Psoas muscle (tissue), 8 donors: ENCODE data around the gene TGFB2. TPM values are rescaled to one million over a fixed set of nuclear protein-coding genes. Genes with fewer than 3 reads are reported as not detected.

Experiments used
- ATAC-seq, 4 donors: fragments of 200-7000 bp; cut with Tn5 transposase; one replicate each; pipeline ENCODE4 v1.9.1; 2020; ENCODE audit warnings: moderate library complexity in 3 of 4, mild to moderate bottlenecking in 2 of 4
- DNase-seq, 2 donors: peaks; one replicate each; pipeline ENCODE4 v3.0.0-alpha.2; 2020
- H3K27ac ChIP-seq: fragments of 200-600 bp; one replicate; pipeline ENCODE4 v1.8.0; 2022
- H3K27me3 ChIP-seq, 3 donors: fragments of 200-600 bp in 1 of 3; one replicate each; pipeline versions ENCODE4 v1.6.1 to v1.8.0; 2013 to 2022; ENCODE audit warnings: low read length in 2 of 3, mild to moderate bottlenecking in 2 of 3, moderate library complexity in 1 of 3; ENCODE audit not compliant: insufficient read depth in 3 of 3
- H3K36me3 ChIP-seq, 2 donors: fragments of 200-600 bp in 1 of 2; one replicate each; pipeline versions ENCODE4 v1.6.1 to v1.8.0; 2013 to 2022; ENCODE audit warnings: low read depth in 1 of 2, mild to moderate bottlenecking in 1 of 2, moderate library complexity in 1 of 2; ENCODE audit not compliant: insufficient read depth in 1 of 2
- H3K4me1 ChIP-seq: fragments of 200-600 bp; one replicate; pipeline ENCODE4 v1.8.0; 2022
- H3K4me3 ChIP-seq: fragments of 200-600 bp; one replicate; pipeline ENCODE4 v1.8.0; 2022; ENCODE audit warnings: mild to moderate bottlenecking
- H3K9me3 ChIP-seq: fragments of 200-600 bp; one replicate; pipeline ENCODE4 v1.8.0; 2022
- WGBS, 3 donors: extraction: QIAGEN DNeasy Blood & Tissue Kit; methylation state at CpG; one replicate each; pipeline versions ENCODE4 v1.1.6 to v1.1.7; 2013; 5-methylcytosine and 5-hydroxymethylcytosine counted together
- intact Hi-C, 2 donors: fragments of 100-400 bp; cut with DNase I; formaldehyde crosslinking; loops; one replicate each; pipeline versions ENCODE4 v1.11.0 to v1.14.2; 2022
- polyA plus RNA-seq, 3 donors: library from polyadenylated mRNA; stranded (reverse); fragments of 200-250 nt; gene quantifications; one replicate each; pipeline ENCODE4 v1.2.3, GENCODE V29; 2013
- total RNA-seq, 4 donors: library from RNA; stranded (reverse); fragmentation: NEBNext Ultra II Directional in 2 of 4; extraction: Animal tissue kit (Norgen Biotek cat#: 25700) in 2 of 4; gene quantifications; one replicate each; pipeline versions ENCODE4 v1.2.1 to v1.2.4, GENCODE V29; 2021 to 2023
- TF ChIP-seq, protein P1 (sequence below): fragments of 200-600 bp; IDR thresholded peaks from one replicate; pipeline ENCODE4 v1.8.0; 2022; ENCODE audit warnings: antibody characterized with exemption
- donor health status: healthy with polysubstance abuse.
- donor health status: DM: no; HTN: no; CAD: no; lungs with moderate emphysema.
- donor health status: Bipolar disorder and iron deficiency.
- donor health status: healthy.
- donor health status: DM: yes; HTN: yes; CAD: no.
- donor health status: DM: no; HTN: no; CAD: no.
- donor health status: DM: no; HTN: no; CAD: no.
- donor health status: DM: yes; HTN: yes; CAD: no.

TGFB2 gene
- total and polyA plus RNA-seq, 7 donors, result 0.43 to 35.4 (median 5.1) TPM

DNA sequence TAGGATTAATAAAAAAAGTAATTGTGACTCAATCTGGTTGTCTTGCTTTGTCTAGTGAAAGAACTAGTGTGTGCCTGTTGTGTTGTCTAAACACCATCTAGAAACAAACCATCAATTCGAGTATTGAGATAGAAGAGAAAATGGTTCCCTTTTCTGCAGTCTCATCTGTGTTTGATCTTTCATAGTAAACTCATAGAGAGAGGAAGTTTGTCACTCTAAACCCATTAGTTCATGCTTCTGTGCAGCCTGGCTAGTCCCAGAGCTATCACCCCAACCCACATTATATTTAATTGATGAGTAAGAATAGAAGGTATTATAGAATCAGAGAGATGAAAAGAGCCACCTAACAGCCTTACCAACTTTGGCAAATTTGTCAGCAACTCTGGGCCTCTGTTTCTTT lies 99.5 kb downstream of the TGFB2 start:
- WGBS, 3 donors, result 85 to 89% (median 86%) methylated on average over 1 of the region's 1 CpG
- Histone ChIP-seq H3K9me3 (no peaks in the 10 kb centered on the region), H3K36me3 (no peaks in the 10 kb centered on the region), H3K4me1 (peaks cover 5% of the 10 kb centered on the region), H3K4me3 (no peak overlapping the region), H3K27ac (no peak overlapping the region), H3K27me3 (no peaks in the 10 kb centered on the region)
- TF ChIP-seq, protein P1, sequence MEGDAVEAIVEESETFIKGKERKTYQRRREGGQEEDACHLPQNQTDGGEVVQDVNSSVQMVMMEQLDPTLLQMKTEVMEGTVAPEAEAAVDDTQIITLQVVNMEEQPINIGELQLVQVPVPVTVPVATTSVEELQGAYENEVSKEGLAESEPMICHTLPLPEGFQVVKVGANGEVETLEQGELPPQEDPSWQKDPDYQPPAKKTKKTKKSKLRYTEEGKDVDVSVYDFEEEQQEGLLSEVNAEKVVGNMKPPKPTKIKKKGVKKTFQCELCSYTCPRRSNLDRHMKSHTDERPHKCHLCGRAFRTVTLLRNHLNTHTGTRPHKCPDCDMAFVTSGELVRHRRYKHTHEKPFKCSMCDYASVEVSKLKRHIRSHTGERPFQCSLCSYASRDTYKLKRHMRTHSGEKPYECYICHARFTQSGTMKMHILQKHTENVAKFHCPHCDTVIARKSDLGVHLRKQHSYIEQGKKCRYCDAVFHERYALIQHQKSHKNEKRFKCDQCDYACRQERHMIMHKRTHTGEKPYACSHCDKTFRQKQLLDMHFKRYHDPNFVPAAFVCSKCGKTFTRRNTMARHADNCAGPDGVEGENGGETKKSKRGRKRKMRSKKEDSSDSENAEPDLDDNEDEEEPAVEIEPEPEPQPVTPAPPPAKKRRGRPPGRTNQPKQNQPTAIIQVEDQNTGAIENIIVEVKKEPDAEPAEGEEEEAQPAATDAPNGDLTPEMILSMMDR, result no peak
- DNase-seq (no peak), ATAC-seq (no peak)
- intact Hi-C loops, result no loop called here

DNA sequence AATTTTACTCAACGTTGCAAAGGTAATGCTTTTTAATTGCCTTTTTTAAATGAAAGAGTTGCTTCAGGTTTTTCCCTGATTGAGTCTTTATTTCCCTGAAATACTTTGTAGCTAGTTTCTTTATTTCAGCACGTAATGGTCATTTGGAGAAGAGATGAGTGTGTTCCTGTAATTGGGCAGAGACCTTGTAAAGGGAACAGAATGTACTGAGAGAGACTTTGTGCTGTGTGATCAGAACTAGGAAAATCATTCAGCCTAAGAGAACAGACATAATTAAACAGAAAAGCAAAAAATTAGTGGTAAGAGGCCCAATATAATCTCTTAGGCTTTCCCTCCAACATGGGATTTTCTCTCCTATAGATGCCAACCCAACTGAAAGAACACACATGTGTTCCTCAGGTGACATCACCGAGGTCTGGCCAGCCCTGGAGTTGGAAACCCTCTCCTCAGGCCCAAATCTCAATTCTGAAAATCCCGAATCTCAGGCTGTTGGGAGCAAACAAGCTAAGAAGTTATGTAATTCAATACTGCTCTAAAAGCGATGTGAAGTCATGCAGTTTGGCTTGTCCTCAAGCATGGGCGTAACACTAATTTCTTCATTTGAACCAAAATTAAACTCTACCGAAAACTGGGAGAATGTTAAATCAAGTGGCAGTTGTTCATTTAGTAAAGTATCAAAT lies 102.0 kb downstream of the TGFB2 start:
- peak overlapping the region; percentile 41 for H3K27ac ChIP-seq

DNA sequence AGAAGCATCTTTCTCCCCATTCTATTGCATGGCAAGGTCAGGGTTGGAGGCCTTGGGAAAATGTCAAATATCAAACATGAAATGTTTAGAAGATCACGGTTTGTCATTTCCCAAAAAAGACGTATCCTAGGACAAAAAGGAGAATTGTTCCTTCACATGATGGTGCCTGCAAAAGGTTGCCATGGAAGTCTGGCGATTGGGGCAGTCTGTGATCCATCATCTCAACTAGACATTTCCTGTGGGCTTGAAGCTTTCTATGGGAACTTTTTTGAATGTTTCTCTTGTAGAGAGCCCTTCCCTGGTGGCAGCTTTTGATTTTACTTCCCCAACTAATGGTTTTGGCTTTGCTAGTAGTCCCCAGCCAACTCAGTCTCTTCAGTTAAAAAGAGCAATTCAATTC lies 106.3 kb downstream of the TGFB2 start:
- TF ChIP-seq, protein P1, result no peak
- 61 to 81% (median 62%) methylated on average over 3 of the region's 3 CpGs for WGBS, 3 donors
- no peak for ATAC-seq

More for the DNA sequence above, 102.0 kb downstream of the TGFB2 start:
- TF ChIP-seq, protein P1, result no peak
- intact Hi-C loops, result no loop called here
- Histone ChIP-seq H3K4me1 (no peaks in the 10 kb centered on the region), H3K4me3 (no peak overlapping the region), H3K9me3 (no peaks in the 10 kb centered on the region), H3K27me3 (no peaks in the 10 kb centered on the region), H3K36me3 (no peaks in the 10 kb centered on the region)
- peak in 2 of 4 donors; percentile 68 to 81 for ATAC-seq
- DNase-seq, result no peak
- WGBS, 3 donors, result 41 to 76% (median 42%) methylated on average over 7 of the region's 7 CpGs

GRCh38 chr1:218454700-218455282 lies 109.7 kb downstream of the TGFB2 start:
- TF ChIP-seq, protein P1, result no peak
- intact Hi-C loops, result no loop called here
- no peaks in the 10 kb centered on the region for H3K9me3 ChIP-seq
- H3K27me3 ChIP-seq, result no peaks in the 10 kb centered on the region
- no peaks in the 10 kb centered on the region for H3K36me3 ChIP-seq
- no peak overlapping the region for H3K27ac ChIP-seq
- 91 to 94% (median 92%) methylated on average over 2 of the region's 2 CpGs for WGBS, 3 donors
- H3K4me1 ChIP-seq, result peaks cover 12% of the 10 kb centered on the region
- ATAC-seq, result no peak
- DNase-seq, result no peak
- no peak overlapping the region for H3K4me3 ChIP-seq

More for the DNA sequence above, 106.3 kb downstream of the TGFB2 start:
- Histone ChIP-seq H3K27me3 (no peaks in the 10 kb centered on the region), H3K9me3 (no peaks in the 10 kb centered on the region), H3K4me3 (no peak overlapping the region), H3K36me3 (no peaks in the 10 kb centered on the region), H3K4me1 (peaks cover 6% of the 10 kb centered on the region), H3K27ac (no peak overlapping the region)
- intact Hi-C loops, result no loop called here
- no peak for DNase-seq
